NCI-H2029 (cell line): ENCODE results near the gene PDCD2.
"Not testable (repeated sequence)": the region's sequence is repeated elsewhere in the genome, so short reads cannot be mapped to it uniquely, and the experiment has no call there.

ENCODE experiments used
- DNase-seq: peaks from one replicate; lab custom pipeline; 2025; lab: John Stamatoyannopoulos, UW

The PDCD2 gene

GRCh38 chr6:170584181-170584953 is at the start of gene PDCD2:
Gene PDCD2, minus strand, starts transcription at chr6:170584637. Its CDS starts 56 bp downstream, at chr6:170584581.
- peak; percentile 95 for DNase-seq

GRCh38 chr6:170616020-170616554 is 31.6 kb upstream of the PDCD2 start:
- not testable (repeated sequence) for DNase-seq

- not testable (repeated sequence) for DNase-seq
Observed at GRCh38 chr6:170612256-170612804, 27.9 kb upstream of the PDCD2 start.

GRCh38 chr6:170609225-170609624 is 24.8 kb upstream of the PDCD2 start:
- DNase-seq: not testable (repeated sequence)

- no peak for DNase-seq
Observed at GRCh38 chr6:170605574-170606259, 21.3 kb upstream of the PDCD2 start.

- no peak for DNase-seq
Observed at GRCh38 chr6:170597278-170597677, 12.8 kb upstream of the PDCD2 start.

GRCh38 chr6:170596426-170596825 is 12.0 kb upstream of the PDCD2 start:
- DNase-seq: no peak

GRCh38 chr6:170590725-170591124 is 6.3 kb upstream of the PDCD2 start:
- DNase-seq: no peak

GRCh38 chr6:170584954-170585498 is 589 bp upstream of the PDCD2 start:
- peak; percentile 5 for DNase-seq

- DNase-seq: no peak
Observed at GRCh38 chr6:170583756-170584180, 669 bp downstream of the PDCD2 start.

- no peak for DNase-seq
Observed at GRCh38 chr6:170578909-170579308, 5.5 kb downstream of the PDCD2 start.

GRCh38 chr6:170575250-170575649 is 9.2 kb downstream of the PDCD2 start:
- no peak for DNase-seq

GRCh38 chr6:170572704-170573466 is 11.6 kb downstream of the PDCD2 start:
- DNase-seq: no peak

- no peak for DNase-seq
Observed at GRCh38 chr6:170564936-170565530, 19.4 kb downstream of the PDCD2 start.

GRCh38 chr6:170561555-170561954 is 22.9 kb downstream of the PDCD2 start:
- DNase-seq: no peak

- DNase-seq: no peak
Observed at GRCh38 chr6:170555305-170555704, 29.1 kb downstream of the PDCD2 start.

- no peak for DNase-seq
Observed at GRCh38 chr6:170554796-170555137, 29.7 kb downstream of the PDCD2 start.

- DNase-seq: peak; percentile 99
Observed at GRCh38 chr6:170554013-170554795, 30.2 kb downstream of the PDCD2 start, which contains the start of gene TBP. Gene TBP, plus strand, starts transcription at chr6:170554369. Its CDS starts 2,661 bp downstream, at chr6:170557030.

GRCh38 chr6:170553534-170554012 is 30.9 kb downstream of the PDCD2 start:
- DNase-seq: peak; percentile 77
